KMS-11 (cell line): ENCODE data around the gene CKLF.
"Not testable (repeated sequence)": the region's sequence is repeated elsewhere in the genome, so short reads cannot be mapped to it uniquely, and the experiment has no call there.

Source experiments
- H2AFZ ChIP-seq: fragments of 200-600 bp; sonication (generic); 2 replicates; pipeline ENCODE4 v1.6.1; 2016; ENCODE audit warnings: antibody characterized with exemption, mixed run types, low read depth
- H3K27ac ChIP-seq: fragments of 200-600 bp; sonication (generic); 2 replicates; pipeline ENCODE4 v1.6.1; 2016; ENCODE audit warnings: mild to moderate bottlenecking, mixed run types
- H3K27me3 ChIP-seq: fragments of 200-600 bp; sonication (generic); 2 replicates; pipeline ENCODE4 v1.6.1; 2017; ENCODE audit warnings: mild to moderate bottlenecking, low read depth, mixed run types, moderate library complexity; ENCODE audit not compliant: insufficient read depth
- H3K36me3 ChIP-seq: fragments of 200-600 bp; sonication (generic); 2 replicates; pipeline ENCODE4 v1.6.1; 2017; ENCODE audit warnings: mild to moderate bottlenecking, mixed run types; ENCODE audit not compliant: insufficient read depth
- H3K4me1 ChIP-seq: fragments of 200-600 bp; sonication (generic); 2 replicates; pipeline ENCODE4 v1.6.1; 2016; ENCODE audit warnings: mild to moderate bottlenecking, low read depth, mixed run types; ENCODE audit not compliant: poor library complexity, severe bottlenecking
- H3K4me2 ChIP-seq: fragments of 200-600 bp; sonication (generic); 2 replicates; pipeline ENCODE4 v1.7.0; 2016; ENCODE audit warnings: mild to moderate bottlenecking, mixed run types
- H3K4me3 ChIP-seq: fragments of 200-600 bp; sonication (generic); IDR thresholded peaks from 2 replicates; pipeline ENCODE4 v1.6.1; 2017; ENCODE audit warnings: low read depth, low read length, mixed read lengths; ENCODE audit not compliant: insufficient read depth
- H3K79me2 ChIP-seq: fragments of 200-600 bp; sonication (generic); 2 replicates; pipeline ENCODE4 v1.6.1; 2016; ENCODE audit warnings: low read depth, mixed run types; ENCODE audit not compliant: insufficient read depth
- H3K9ac ChIP-seq: fragments of 200-600 bp; sonication (generic); 2 replicates; pipeline ENCODE4 v1.6.1; 2016; ENCODE audit warnings: mild to moderate bottlenecking, mixed run types
- H4K20me1 ChIP-seq: fragments of 200-600 bp; sonication (generic); 2 replicates; pipeline ENCODE4 v1.6.1; 2016; ENCODE audit warnings: mild to moderate bottlenecking, mixed run types; ENCODE audit not compliant: insufficient read depth
- CTCF ChIP-seq: fragments of 200-600 bp; sonication (generic); conservative IDR thresholded peaks from 2 replicates; pipeline ENCODE4 v1.6.1; 2017; ENCODE audit warnings: low read depth, mild to moderate bottlenecking, antibody characterized with exemption, low read length, moderate library complexity, mixed read lengths

The CKLF gene

GRCh38 chr16:66563574-66564334 is 11.4 kb downstream of the CKLF start:
- no peak for TF ChIP-seq CTCF
- H3K4me3 ChIP-seq, result no peak overlapping the region
- H3K9ac ChIP-seq, result no peak overlapping the region
- H3K4me2 ChIP-seq, result no peak overlapping the region
- H3K36me3 ChIP-seq, result no peaks in the 10 kb centered on the region
- H2AFZ ChIP-seq, result no peak overlapping the region
- no peak overlapping the region for H3K27ac ChIP-seq
- peaks cover 10% of the 10 kb centered on the region; the same call in 1 of the 2 replicates for H3K79me2 ChIP-seq
- H4K20me1 ChIP-seq, result no peaks in the 10 kb centered on the region
- H3K27me3 ChIP-seq, result no peaks in the 10 kb centered on the region
- H3K4me1 ChIP-seq, result peaks cover 5% of the 10 kb centered on the region

- Histone ChIP-seq H3K9ac (no peak within 1 kb of the TSS), H4K20me1 (no peaks in the 10 kb centered on the region), H3K79me2 (no peaks in the 10 kb centered on the region), H3K36me3 (no peaks in the 10 kb centered on the region), H3K27me3 (no peaks in the 10 kb centered on the region), H2AFZ (no peak within 1 kb of the TSS), H3K27ac (no peak within 1 kb of the TSS), H3K4me1 (no peaks in the 10 kb centered on the region), H3K4me2 (no peak within 1 kb of the TSS), H3K4me3 (no peak within 1 kb of the TSS)
- no peak for TF ChIP-seq CTCF
Measured at GRCh38 chr16:66566051-66566901, 13.9 kb downstream of the CKLF start, which contains the start of gene CMTM1. TSS of gene CMTM1 (plus strand) at chr16:66566439. CDS start at chr16:66566514, 75 bp downstream.

GRCh38 chr16:66567270-66567669 is 14.9 kb downstream of the CKLF start:
- not testable (repeated sequence) for H3K36me3 ChIP-seq, H3K4me1 ChIP-seq, H2AFZ ChIP-seq, H3K27me3 ChIP-seq, H3K4me2 ChIP-seq, H3K27ac ChIP-seq, H4K20me1 ChIP-seq, H3K79me2 ChIP-seq, H3K4me3 ChIP-seq, H3K9ac ChIP-seq

- no peak for TF ChIP-seq CTCF
- H3K79me2 ChIP-seq, result no peaks in the 10 kb centered on the region
- H3K9ac ChIP-seq, result no peak overlapping the region
- no peaks in the 10 kb centered on the region for H3K36me3 ChIP-seq
- no peak overlapping the region for H3K4me2 ChIP-seq
- H2AFZ ChIP-seq, result no peak overlapping the region
- no peak overlapping the region for H3K4me3 ChIP-seq
- no peaks in the 10 kb centered on the region for H3K27me3 ChIP-seq
- H3K27ac ChIP-seq, result no peak overlapping the region
- no peaks in the 10 kb centered on the region for H3K4me1 ChIP-seq
- H4K20me1 ChIP-seq, result no peaks in the 10 kb centered on the region
Measured at GRCh38 chr16:66568355-66568754, 16.0 kb downstream of the CKLF start.
